Neutrophil (primary cell): ENCODE results near the gene THRA.

Experiments used
- H3K27ac ChIP-seq: fragments of 200-600 bp; sonication (generic); 2 replicates; pipeline ENCODE4 v1.5.1; 2016; ENCODE audit warnings: mild to moderate bottlenecking, moderate library complexity
- H3K27me3 ChIP-seq: fragments of 200-600 bp; sonication (generic); 2 replicates; pipeline ENCODE4 v1.6.0; 2016; ENCODE audit warnings: mild to moderate bottlenecking
- H3K36me3 ChIP-seq: fragments of 200-600 bp; sonication (generic); 2 replicates; pipeline ENCODE4 v1.5.1; 2017
- H3K4me1 ChIP-seq, 2 experiments: fragments of 200-600 bp in 1 of 2; sonication (generic) in 1 of 2; 1 replicate in 1 of 2; 2 replicates in 1 of 2; pipeline versions ENCODE4 v1.5.1 to v1.6.1; 2013 to 2016; ENCODE audit warnings: low read depth in 1 of 2, low read length in 1 of 2, mild to moderate bottlenecking in 1 of 2, moderate library complexity in 1 of 2; ENCODE audit not compliant: control insufficient read depth in 1 of 2, insufficient read depth in 1 of 2
- H3K4me3 ChIP-seq, 2 experiments: fragments of 200-600 bp in 1 of 2; sonication (generic) in 1 of 2; 1 replicate in 1 of 2; 2 replicates in 1 of 2; pipeline ENCODE4 v1.5.1; 2013 to 2016; ENCODE audit warnings: low read depth in 1 of 2, low read length in 1 of 2, mild to moderate bottlenecking in 1 of 2, moderate library complexity in 1 of 2
- H3K9me3 ChIP-seq: fragments of 200-600 bp; sonication (generic); 2 replicates; pipeline ENCODE4 v1.5.1; 2016
- CTCF ChIP-seq: fragments of 200-600 bp; sonication (generic); IDR thresholded peaks from 2 replicates; pipeline ENCODE4 v1.5.1; 2016; ENCODE audit warnings: antibody characterized with exemption

Gene THRA

GRCh38 chr17:40121181-40122135 lies 58.7 kb downstream of the THRA start, which contains the start of gene MSL1:
Gene MSL1 (plus strand): TSS chr17:40121971. CDS start chr17:40122613, 642 bp downstream.
- Histone ChIP-seq H3K4me3 (peak within 1 kb of the TSS; percentile 96 to 99), H3K9me3 (no peaks in the 10 kb centered on the region), H3K4me1 (peaks cover 49 to 66% of the 10 kb centered on the region in 2 experiments), H3K27ac (peak within 1 kb of the TSS; percentile 99), H3K27me3 (no peaks in the 10 kb centered on the region), H3K36me3 (peaks cover 17% of the 10 kb centered on the region)
- no peak for TF ChIP-seq CTCF

- Histone ChIP-seq H3K27me3 (no peaks in the 10 kb centered on the region), H3K9me3 (no peaks in the 10 kb centered on the region), H3K36me3 (peaks cover 26% of the 10 kb centered on the region), H3K4me3 (peak overlapping the region; percentile 96 to 99), H3K27ac (peak overlapping the region; percentile 99), H3K4me1 (peaks cover 51 to 70% of the 10 kb centered on the region in 2 experiments)
- TF ChIP-seq CTCF: peak; percentile 26
These were observed 59.6 kb downstream of the THRA start for GRCh38 chr17:40122136-40122998.

GRCh38 chr17:40122999-40123810 lies 60.4 kb downstream of the THRA start:
- peak; percentile 45 for TF ChIP-seq CTCF
- no peaks in the 10 kb centered on the region for H3K9me3 ChIP-seq
- peak overlapping the region; percentile 99 for H3K27ac ChIP-seq
- peaks cover 51 to 67% of the 10 kb centered on the region in 2 experiments for H3K4me1 ChIP-seq
- H3K27me3 ChIP-seq: no peaks in the 10 kb centered on the region
- peaks cover 34% of the 10 kb centered on the region for H3K36me3 ChIP-seq
- peak overlapping the region; percentile 96 to 99 for H3K4me3 ChIP-seq

GRCh38 chr17:40123811-40124114 lies 61.0 kb downstream of the THRA start:
- peak overlapping the region; percentile 99 for H3K27ac ChIP-seq
- H3K4me1 ChIP-seq: peaks cover 51 to 69% of the 10 kb centered on the region in 2 experiments
- TF ChIP-seq CTCF: no peak
- peaks cover 40% of the 10 kb centered on the region for H3K36me3 ChIP-seq
- peak overlapping the region; percentile 96 to 99 for H3K4me3 ChIP-seq
- H3K27me3 ChIP-seq: no peaks in the 10 kb centered on the region
- H3K9me3 ChIP-seq: no peaks in the 10 kb centered on the region
